HL-60 (cell line): ENCODE data around the gene PACRG.

Source experiments
- DNase-seq, 2 experiments: peaks; one replicate each; pipeline ENCODE4 v3.0.0-alpha.2; 2010 to 2020; ENCODE audit warnings: low read depth in 1 of 2, low spot score in 1 of 2
- H3K27ac ChIP-seq: fragments of 250-450 bp; sonication (Bioruptor Pico); replicated peaks from 2 replicates; pipeline ENCODE4 v1.5.1; 2020; ENCODE audit warnings: mild to moderate bottlenecking, moderate library complexity
- H3K27me3 ChIP-seq: fragments of 250-450 bp; sonication (Bioruptor Pico); 2 replicates; pipeline ENCODE4 v1.5.1; 2021; ENCODE audit warnings: mild to moderate bottlenecking, moderate library complexity; ENCODE audit not compliant: insufficient read depth, poor library complexity, severe bottlenecking
- H3K4me3 ChIP-seq: replicated peaks from 2 replicates; pipeline ENCODE4 v1.5.1; 2011; ENCODE audit warnings: mild to moderate bottlenecking, control low read depth, low read length; ENCODE audit not compliant: insufficient read depth
- GABPA ChIP-seq: IDR thresholded peaks from 2 replicates; pipeline ENCODE4 v1.6.1; 2012; ENCODE audit warnings: low read depth
- POLR2AphosphoS5 ChIP-seq: IDR thresholded peaks from 2 replicates; pipeline ENCODE4 v1.6.1; 2012; ENCODE audit warnings: low read depth
- SPI1 ChIP-seq: IDR thresholded peaks from 2 replicates; pipeline ENCODE4 v1.6.1; 2012; ENCODE audit warnings: low read depth, mild to moderate bottlenecking, borderline replicate concordance
- TF ChIP-seq, protein P1 (sequence below): IDR thresholded peaks from one replicate; pipeline ENCODE4 v1.5.1; 2011; ENCODE audit warnings: low read length, control low read depth, inconsistent platforms; ENCODE audit not compliant: insufficient read depth
- TF ChIP-seq, protein P2 (sequence below): IDR thresholded peaks from 2 replicates; pipeline ENCODE4 v1.6.1; 2012; ENCODE audit warnings: low read depth; ENCODE audit not compliant: insufficient replicate concordance

PACRG gene

DNA sequence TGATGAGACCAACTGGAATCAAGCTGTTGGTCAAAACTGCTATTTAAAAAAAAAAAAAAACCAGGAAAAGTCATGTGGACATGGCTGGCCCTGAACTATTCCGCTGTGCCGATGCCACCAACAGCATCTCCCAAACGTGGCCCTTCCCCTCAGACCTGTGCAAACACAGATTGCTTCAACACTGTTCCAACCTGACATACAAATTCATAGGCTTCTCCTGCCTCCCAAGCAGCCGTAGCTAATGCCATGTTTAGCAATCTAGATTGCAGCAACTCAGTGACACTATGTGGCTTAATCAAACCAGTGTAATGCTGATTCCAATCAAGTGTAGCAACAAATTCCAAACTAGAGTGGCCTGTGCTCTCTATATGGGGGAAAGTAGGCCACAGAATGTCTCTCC is 16.4 kb upstream of the PACRG start:
- H3K27ac ChIP-seq = no peak overlapping the region
- DNase-seq = peak in 1 of 2 experiments; percentile 17
- no peaks in the 10 kb centered on the region for H3K27me3 ChIP-seq
- H3K4me3 ChIP-seq = no peak overlapping the region
- TF ChIP-seq POLR2AphosphoS5 (no peak), SPI1 (no peak), GABPA (no peak)
- TF ChIP-seq, protein P1, sequence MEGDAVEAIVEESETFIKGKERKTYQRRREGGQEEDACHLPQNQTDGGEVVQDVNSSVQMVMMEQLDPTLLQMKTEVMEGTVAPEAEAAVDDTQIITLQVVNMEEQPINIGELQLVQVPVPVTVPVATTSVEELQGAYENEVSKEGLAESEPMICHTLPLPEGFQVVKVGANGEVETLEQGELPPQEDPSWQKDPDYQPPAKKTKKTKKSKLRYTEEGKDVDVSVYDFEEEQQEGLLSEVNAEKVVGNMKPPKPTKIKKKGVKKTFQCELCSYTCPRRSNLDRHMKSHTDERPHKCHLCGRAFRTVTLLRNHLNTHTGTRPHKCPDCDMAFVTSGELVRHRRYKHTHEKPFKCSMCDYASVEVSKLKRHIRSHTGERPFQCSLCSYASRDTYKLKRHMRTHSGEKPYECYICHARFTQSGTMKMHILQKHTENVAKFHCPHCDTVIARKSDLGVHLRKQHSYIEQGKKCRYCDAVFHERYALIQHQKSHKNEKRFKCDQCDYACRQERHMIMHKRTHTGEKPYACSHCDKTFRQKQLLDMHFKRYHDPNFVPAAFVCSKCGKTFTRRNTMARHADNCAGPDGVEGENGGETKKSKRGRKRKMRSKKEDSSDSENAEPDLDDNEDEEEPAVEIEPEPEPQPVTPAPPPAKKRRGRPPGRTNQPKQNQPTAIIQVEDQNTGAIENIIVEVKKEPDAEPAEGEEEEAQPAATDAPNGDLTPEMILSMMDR = no peak
- TF ChIP-seq, protein P2, sequence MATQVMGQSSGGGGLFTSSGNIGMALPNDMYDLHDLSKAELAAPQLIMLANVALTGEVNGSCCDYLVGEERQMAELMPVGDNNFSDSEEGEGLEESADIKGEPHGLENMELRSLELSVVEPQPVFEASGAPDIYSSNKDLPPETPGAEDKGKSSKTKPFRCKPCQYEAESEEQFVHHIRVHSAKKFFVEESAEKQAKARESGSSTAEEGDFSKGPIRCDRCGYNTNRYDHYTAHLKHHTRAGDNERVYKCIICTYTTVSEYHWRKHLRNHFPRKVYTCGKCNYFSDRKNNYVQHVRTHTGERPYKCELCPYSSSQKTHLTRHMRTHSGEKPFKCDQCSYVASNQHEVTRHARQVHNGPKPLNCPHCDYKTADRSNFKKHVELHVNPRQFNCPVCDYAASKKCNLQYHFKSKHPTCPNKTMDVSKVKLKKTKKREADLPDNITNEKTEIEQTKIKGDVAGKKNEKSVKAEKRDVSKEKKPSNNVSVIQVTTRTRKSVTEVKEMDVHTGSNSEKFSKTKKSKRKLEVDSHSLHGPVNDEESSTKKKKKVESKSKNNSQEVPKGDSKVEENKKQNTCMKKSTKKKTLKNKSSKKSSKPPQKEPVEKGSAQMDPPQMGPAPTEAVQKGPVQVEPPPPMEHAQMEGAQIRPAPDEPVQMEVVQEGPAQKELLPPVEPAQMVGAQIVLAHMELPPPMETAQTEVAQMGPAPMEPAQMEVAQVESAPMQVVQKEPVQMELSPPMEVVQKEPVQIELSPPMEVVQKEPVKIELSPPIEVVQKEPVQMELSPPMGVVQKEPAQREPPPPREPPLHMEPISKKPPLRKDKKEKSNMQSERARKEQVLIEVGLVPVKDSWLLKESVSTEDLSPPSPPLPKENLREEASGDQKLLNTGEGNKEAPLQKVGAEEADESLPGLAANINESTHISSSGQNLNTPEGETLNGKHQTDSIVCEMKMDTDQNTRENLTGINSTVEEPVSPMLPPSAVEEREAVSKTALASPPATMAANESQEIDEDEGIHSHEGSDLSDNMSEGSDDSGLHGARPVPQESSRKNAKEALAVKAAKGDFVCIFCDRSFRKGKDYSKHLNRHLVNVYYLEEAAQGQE = no peak

DNA sequence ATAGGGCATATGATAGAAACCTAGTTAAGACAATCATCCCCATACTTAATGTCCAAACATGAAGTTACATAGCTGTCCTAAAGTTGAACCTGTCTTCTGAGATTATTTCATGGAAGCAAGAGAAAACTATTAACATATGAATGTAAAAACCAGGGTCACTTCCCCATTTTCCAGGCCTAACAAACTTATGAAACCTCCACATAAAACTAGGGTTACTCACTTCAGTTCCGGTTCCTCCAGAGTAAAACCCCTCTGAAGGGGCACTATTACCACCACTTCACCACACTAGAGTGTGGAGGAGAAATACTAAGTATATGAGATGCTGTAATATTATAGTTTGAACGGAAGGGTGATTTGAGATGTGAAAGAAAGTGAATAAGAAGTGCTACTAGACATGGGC is 15.1 kb upstream of the PACRG start:
- no peaks in the 10 kb centered on the region for H3K27me3 ChIP-seq
- peak overlapping the region; percentile 16; the same call in 1 of the 2 replicates for H3K27ac ChIP-seq
- peak in 1 of 2 experiments; percentile 47 for DNase-seq
- TF ChIP-seq SPI1 = peak; percentile 95
- no peak; the same call in 1 of the 2 replicates for TF ChIP-seq GABPA
- H3K4me3 ChIP-seq = no peak overlapping the region

DNA sequence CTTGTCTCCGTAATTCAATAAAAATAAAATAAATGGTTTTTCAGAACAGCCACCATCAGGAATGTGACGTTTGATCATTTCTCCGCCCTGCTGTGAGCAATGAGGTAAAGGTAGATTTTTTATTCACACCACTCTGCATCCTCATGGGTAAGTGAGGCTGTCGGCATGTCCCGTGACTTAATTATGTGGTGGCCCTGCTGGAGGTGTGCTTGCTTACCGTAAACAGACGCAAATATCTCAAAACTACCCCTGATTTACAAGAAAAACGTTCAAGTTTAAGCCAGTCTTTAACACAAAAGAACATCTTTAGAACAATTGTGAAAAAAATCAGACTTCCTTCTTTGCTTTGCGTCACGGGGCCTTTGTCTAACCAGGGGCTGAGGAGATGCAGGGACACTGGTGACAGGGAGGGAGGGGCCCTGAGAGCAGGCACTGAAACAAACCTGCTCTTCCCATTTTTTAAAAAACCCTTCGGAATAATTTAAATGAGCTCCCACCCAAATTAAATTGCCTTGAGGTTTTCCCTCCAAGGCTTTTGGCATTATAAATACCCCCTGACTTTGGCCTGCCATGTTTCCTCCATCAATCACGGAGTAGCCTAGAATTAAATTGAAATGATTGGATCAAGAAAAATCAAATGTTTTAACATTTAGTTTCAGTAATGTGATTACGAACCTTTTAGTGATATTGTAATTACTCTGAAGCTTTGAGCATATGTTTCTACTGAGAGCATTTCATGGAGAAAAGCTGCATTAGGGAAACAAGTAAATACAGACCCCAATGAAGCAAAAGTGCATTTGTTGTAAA is 13.6 kb upstream of the PACRG start:
- Histone ChIP-seq H3K27me3 (no peaks in the 10 kb centered on the region), H3K4me3 (no peak overlapping the region), H3K27ac (no peak overlapping the region; the same call in 1 of the 2 replicates)
- peak in 1 of 2 experiments; percentile 10 for DNase-seq
- peak; percentile 16; the same call in 1 of the 2 replicates for TF ChIP-seq SPI1
- no peak for TF ChIP-seq GABPA

DNA sequence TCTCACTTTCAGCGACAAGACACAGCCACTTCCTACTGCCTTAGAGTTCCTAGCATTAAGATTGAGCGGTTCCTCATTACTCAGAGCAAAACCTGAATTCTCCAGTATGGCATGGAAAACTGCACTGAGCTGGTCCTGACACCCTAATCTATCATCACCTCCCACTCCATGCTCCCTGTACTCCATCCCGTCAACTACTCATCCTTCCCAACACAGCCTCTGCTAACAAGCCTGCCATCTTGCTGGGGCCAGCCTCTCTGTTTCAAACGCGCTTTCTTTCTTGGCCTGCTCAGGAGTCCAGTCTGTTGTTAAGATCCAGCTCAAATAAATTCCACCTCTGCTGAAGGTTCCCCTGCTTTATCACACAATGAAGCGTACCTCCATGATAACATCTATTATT is 12.2 kb upstream of the PACRG start:
- H3K4me3 ChIP-seq = no peak overlapping the region
- no peak for TF ChIP-seq GABPA
- TF ChIP-seq, protein P2 = no peak
- TF ChIP-seq SPI1 = no peak
- TF ChIP-seq, protein P1 = no peak
- TF ChIP-seq POLR2AphosphoS5 = no peak
- no peak for DNase-seq
- no peaks in the 10 kb centered on the region for H3K27me3 ChIP-seq
- no peak overlapping the region for H3K27ac ChIP-seq
